GM12878 (cell line): ENCODE data around the gene ERVFRD-1. TPM values are rescaled to one million over a fixed set of nuclear protein-coding genes. Genes with fewer than 3 reads are reported as not detected.

Source experiments
- ATAC-seq: fragments of 200-7000 bp; cut with Tn5 transposase; 3 replicates; pipeline ENCODE4 v1.9.1; 2020; ENCODE audit warnings: mild to moderate bottlenecking, moderate library complexity
- BruUV-seq: library from RNA; stranded (reverse); fragments of 400-500 nt; replicated peaks from 2 replicates; lab custom pipeline; 2021; lab: Mats Ljungman, UMichigan
- CTCF ChIA-PET: fragments of 300-600 bp; sonication (Branson Sonifier 250); formaldehyde crosslinking; extraction: SDS; loops from one replicate; lab custom pipeline; 2021; ENCODE audit warnings: inconsistent platforms; lab: Yijun Ruan, JAX
- POLR2A ChIA-PET: fragments of 350-600 bp; formaldehyde crosslinking; extraction: SDS; loops from one replicate; lab custom pipeline; 2021; ENCODE audit warnings: inconsistent platforms; lab: Charles Lee
- RAD21 ChIA-PET: fragments of 300-600 bp; sonication (Branson Sonifier 250); formaldehyde crosslinking; loops from one replicate; lab custom pipeline; 2023; ENCODE audit warnings: antibody characterized with exemption; ENCODE audit not compliant: unreplicated experiment; lab: Charles Lee
- SMC1A ChIA-PET: fragments of 300-600 bp; sonication (Branson Sonifier 250); formaldehyde crosslinking; loops from one replicate; lab custom pipeline; 2023; ENCODE audit not compliant: unreplicated experiment, uncharacterized antibody; lab: Charles Lee
- DNase-seq: peaks from one replicate; pipeline ENCODE4 v3.0.0-alpha.2; 2011; ENCODE audit warnings: low read depth, low spot score
- FAIRE-seq: peaks from 3 replicates; lab custom pipeline; 2011; peaks lifted over from hg19 to GRCh38; lab: Jason Lieb, UNC
- H2AFZ ChIP-seq: 2 replicates; pipeline ENCODE4 v1.6.0; 2011; ENCODE audit warnings: low read depth, low read length, control low read depth; ENCODE audit not compliant: control insufficient read depth
- H3K27ac ChIP-seq: 2 replicates; pipeline ENCODE4 v1.5.1; 2011; ENCODE audit warnings: control low read depth; ENCODE audit not compliant: control insufficient read depth, insufficient read depth
- H3K27me3 ChIP-seq, 2 experiments: replicated peaks in 1 of 2; 2 replicates each; pipeline versions ENCODE4 v1.6.0 to v1.6.1; 2011; ENCODE audit warnings: low read length in 1 of 2; ENCODE audit not compliant: control insufficient read depth in 2 of 2, insufficient read depth in 2 of 2
- H3K36me3 ChIP-seq, 2 experiments: 2 replicates each; pipeline ENCODE4 v1.5.1; 2011; ENCODE audit warnings: low read length in 1 of 2; ENCODE audit not compliant: control insufficient read depth in 2 of 2, insufficient read depth in 2 of 2
- H3K4me1 ChIP-seq: 2 replicates; pipeline ENCODE4 v1.6.1; 2011; ENCODE audit warnings: mild to moderate bottlenecking, low read length, moderate library complexity, mixed read lengths; ENCODE audit not compliant: control insufficient read depth, insufficient read depth
- H3K4me2 ChIP-seq: 2 replicates; pipeline ENCODE4 v1.6.0; 2011; ENCODE audit warnings: control low read depth; ENCODE audit not compliant: control insufficient read depth, insufficient read depth
- H3K4me3 ChIP-seq: fragments of 200-600 bp; sonication (generic); 2 replicates; pipeline ENCODE4 v1.5.1; 2016
- H3K79me2 ChIP-seq: 2 replicates; pipeline ENCODE4 v1.6.0; 2011; ENCODE audit warnings: low read length; ENCODE audit not compliant: control insufficient read depth, insufficient read depth
- H3K9ac ChIP-seq: 2 replicates; pipeline ENCODE4 v1.8.0; 2011; ENCODE audit warnings: low read length, control low read depth, mixed read lengths; ENCODE audit not compliant: control insufficient read depth, insufficient read depth
- H3K9me3 ChIP-seq: replicated peaks from 3 replicates; pipeline ENCODE4 v1.5.1; 2011; ENCODE audit warnings: mild to moderate bottlenecking, low read length; ENCODE audit not compliant: control insufficient read depth, insufficient read depth
- H4K20me1 ChIP-seq: 2 replicates; pipeline ENCODE4 v1.6.0; 2011; ENCODE audit not compliant: control insufficient read depth, insufficient read depth
- HDGF ChIP-seq: fragments of 450-650 bp; IDR thresholded peaks from 2 replicates; pipeline ENCODE4 v1.6.1; 2016; ENCODE audit warnings: antibody characterized with exemption
- IRF5 ChIP-seq: fragments of 450-650 bp; IDR thresholded peaks from 2 replicates; pipeline ENCODE4 v1.6.1; 2017; ENCODE audit warnings: borderline replicate concordance
- LARP7 ChIP-seq: fragments of 450-650 bp; IDR thresholded peaks from 2 replicates; pipeline ENCODE4 v1.6.1; 2017; ENCODE audit warnings: mild to moderate bottlenecking
- MAX ChIP-seq: IDR thresholded peaks from 2 replicates; pipeline ENCODE4 v1.6.1; 2012; ENCODE audit warnings: low read depth, low read length, improper control_type of control experiment
- MXI1 ChIP-seq: fragments of 150-350 bp; IDR thresholded peaks from 2 replicates; pipeline ENCODE4 v1.6.1; 2011; ENCODE audit warnings: low read depth, mild to moderate bottlenecking, inconsistent platforms, low read length, improper control_type of control experiment
- TCF12 ChIP-seq: IDR thresholded peaks from 2 replicates; pipeline ENCODE4 v1.6.1; 2011; ENCODE audit warnings: low read depth, mild to moderate bottlenecking, low read length
- USF2 ChIP-seq: IDR thresholded peaks from 2 replicates; pipeline ENCODE4 v1.6.1; 2011; ENCODE audit warnings: low read depth, low read length, improper control_type of control experiment, borderline replicate concordance
- in situ Hi-C: fragments of 300-500 bp; cut with MboI; formaldehyde crosslinking; loops from 9 replicates; pipeline ENCODE4 v1.14.3; 2018; ENCODE audit warnings: mixed read lengths
- intact Hi-C: fragments of 100-400 bp; cut with micrococcal nuclease; formaldehyde crosslinking; loops from one replicate; pipeline ENCODE4 v1.14.2; 2022; ENCODE audit not compliant: unreplicated experiment
- polyA plus RNA-seq, 11 experiments: library from polyadenylated mRNA; depleted of rRNA in 4 of 11; unstranded in 6 of 11; stranded (reverse) in 5 of 11; fragments of >200 nt; fragmentation: Nextera tagmentation in 4 of 11; fragmentation: Illumina TruSeq in 1 of 11; extraction: Ambion mirVana in 4 of 11; extraction: Trizol in 1 of 11; gene quantifications; 1 replicate in 1 of 11; 2 replicates in 10 of 11; pipeline versions ENCODE4 v1.2.1 to v1.2.3, GENCODE V29; 2011 to 2016; ENCODE audit warnings: inconsistent platforms in 2 of 11, missing spikeins in 2 of 11, low read depth in 1 of 11
- total RNA-seq, 4 experiments: library from RNA; depleted of rRNA in 3 of 4; stranded (reverse); fragments of >200 nt in 3 of 4; fragmentation: Illumina TruSeq in 1 of 4; extraction: Trizol in 1 of 4; gene quantifications; 2 replicates each; pipeline versions ENCODE4 v1.2.1 to v1.2.3, GENCODE V29; 2013 to 2021
- TF ChIP-seq, protein P1 (sequence below), 3 experiments: IDR thresholded peaks in 2 of 3; conservative IDR thresholded peaks in 1 of 3; 2 replicates each; pipeline ENCODE4 v1.5.1; 2011; ENCODE audit warnings: low read depth in 3 of 3, low read length in 3 of 3, mild to moderate bottlenecking in 3 of 3, control low read depth in 2 of 3, moderate library complexity in 2 of 3, inconsistent platforms in 1 of 3, mixed read lengths in 1 of 3; ENCODE audit not compliant: control insufficient read depth in 2 of 3, insufficient read depth in 1 of 3; ENCODE audit errors: extremely low read depth in 1 of 3
- TF ChIP-seq, protein P2 (sequence below): fragments of 150-350 bp; IDR thresholded peaks from 2 replicates; pipeline ENCODE4 v1.6.1; 2016; ENCODE audit warnings: low read depth, low read length

ERVFRD-1 gene
- total and polyA plus RNA-seq, 10 of the 15 experiments (the other 5 are each of a cell fraction or from before 2014, with no cell fraction given) = 0.03 to 0.11 (median 0.07) TPM; not detected in 7

DNA sequence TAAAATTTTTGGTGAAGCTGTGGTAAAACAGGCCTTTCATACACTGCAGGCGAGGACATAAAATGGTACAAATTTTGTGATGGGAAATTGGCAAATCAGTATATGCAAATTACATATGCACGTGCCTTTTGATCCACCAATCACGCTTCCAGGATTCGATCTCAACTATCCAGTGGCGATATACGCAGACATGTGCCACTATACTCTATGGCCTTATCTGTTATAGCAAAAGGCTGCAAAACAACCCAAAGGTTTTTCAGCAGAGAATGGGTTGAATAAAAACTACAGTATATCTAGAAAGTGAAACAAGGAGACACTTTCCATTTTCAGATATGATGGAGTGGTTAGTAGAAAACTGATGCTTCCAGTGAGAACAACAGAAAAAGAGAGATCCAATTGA lies 41.9 kb upstream of the ERVFRD-1 start (continued):
- no peak for TF ChIP-seq USF2
- no peak for TF ChIP-seq MAX
- no peak for TF ChIP-seq LARP7
- TF ChIP-seq HDGF = no peak
- TF ChIP-seq, protein P1, sequence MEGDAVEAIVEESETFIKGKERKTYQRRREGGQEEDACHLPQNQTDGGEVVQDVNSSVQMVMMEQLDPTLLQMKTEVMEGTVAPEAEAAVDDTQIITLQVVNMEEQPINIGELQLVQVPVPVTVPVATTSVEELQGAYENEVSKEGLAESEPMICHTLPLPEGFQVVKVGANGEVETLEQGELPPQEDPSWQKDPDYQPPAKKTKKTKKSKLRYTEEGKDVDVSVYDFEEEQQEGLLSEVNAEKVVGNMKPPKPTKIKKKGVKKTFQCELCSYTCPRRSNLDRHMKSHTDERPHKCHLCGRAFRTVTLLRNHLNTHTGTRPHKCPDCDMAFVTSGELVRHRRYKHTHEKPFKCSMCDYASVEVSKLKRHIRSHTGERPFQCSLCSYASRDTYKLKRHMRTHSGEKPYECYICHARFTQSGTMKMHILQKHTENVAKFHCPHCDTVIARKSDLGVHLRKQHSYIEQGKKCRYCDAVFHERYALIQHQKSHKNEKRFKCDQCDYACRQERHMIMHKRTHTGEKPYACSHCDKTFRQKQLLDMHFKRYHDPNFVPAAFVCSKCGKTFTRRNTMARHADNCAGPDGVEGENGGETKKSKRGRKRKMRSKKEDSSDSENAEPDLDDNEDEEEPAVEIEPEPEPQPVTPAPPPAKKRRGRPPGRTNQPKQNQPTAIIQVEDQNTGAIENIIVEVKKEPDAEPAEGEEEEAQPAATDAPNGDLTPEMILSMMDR (IDR thresholded peaks at IDR 0.05 in 2 of 3, conservative IDR thresholded peaks at IDR 0.05 in 1 of 3; ENCODE audit: control insufficient read depth in 2 of 3, extremely low read depth in 1 of 3, insufficient read depth in 1 of 3, low read depth in 3 of 3, low read length in 3 of 3) = no peak
- TF ChIP-seq MXI1 = no peak

- intact Hi-C loops = no loop called here
- RAD21 ChIA-PET = interaction anchor here (1.7 to 2.3 kb wide), 2 partner anchors 306 to 343 kb away, joined by 4 to 25 read pairs; no protein-coding TSS in a partner anchor
- Histone ChIP-seq H2AFZ (no peak overlapping the region), H3K27ac (no peak overlapping the region), H3K79me2 (no peaks in the 10 kb centered on the region), H3K27me3 (no peaks in the 10 kb centered on the region), H3K36me3 (no peaks in the 10 kb centered on the region), H3K4me2 (no peak overlapping the region), H3K9me3 (no peaks in the 10 kb centered on the region), H3K4me3 (no peak overlapping the region), H3K4me1 (no peaks in the 10 kb centered on the region), H4K20me1 (no peaks in the 10 kb centered on the region), H3K9ac (no peak overlapping the region)
- CTCF ChIA-PET = interaction anchor here (1.8 to 7.0 kb wide), 4 partner anchors 8 to 423 kb away, joined by 4 to 59 read pairs (median 22); no protein-coding TSS in a partner anchor
- in situ Hi-C loops = no loop called here
- POLR2A ChIA-PET = interaction anchor here (1.5 kb wide), 1 partner anchor 423 kb away, joined by 3 read pairs; no protein-coding TSS in a partner anchor
- no TSS peak for BruUV-seq
- FAIRE-seq = no peak
- no peak for DNase-seq
- SMC1A ChIA-PET = interaction anchor here (0.9 to 14.1 kb wide), 4 partner anchors 14 to 343 kb away, joined by 3 to 208 read pairs (median 3); no protein-coding TSS in a partner anchor
- no peak for ATAC-seq
- TF ChIP-seq TCF12 (no peak), IRF5 (no peak)
- TF ChIP-seq, protein P2, sequence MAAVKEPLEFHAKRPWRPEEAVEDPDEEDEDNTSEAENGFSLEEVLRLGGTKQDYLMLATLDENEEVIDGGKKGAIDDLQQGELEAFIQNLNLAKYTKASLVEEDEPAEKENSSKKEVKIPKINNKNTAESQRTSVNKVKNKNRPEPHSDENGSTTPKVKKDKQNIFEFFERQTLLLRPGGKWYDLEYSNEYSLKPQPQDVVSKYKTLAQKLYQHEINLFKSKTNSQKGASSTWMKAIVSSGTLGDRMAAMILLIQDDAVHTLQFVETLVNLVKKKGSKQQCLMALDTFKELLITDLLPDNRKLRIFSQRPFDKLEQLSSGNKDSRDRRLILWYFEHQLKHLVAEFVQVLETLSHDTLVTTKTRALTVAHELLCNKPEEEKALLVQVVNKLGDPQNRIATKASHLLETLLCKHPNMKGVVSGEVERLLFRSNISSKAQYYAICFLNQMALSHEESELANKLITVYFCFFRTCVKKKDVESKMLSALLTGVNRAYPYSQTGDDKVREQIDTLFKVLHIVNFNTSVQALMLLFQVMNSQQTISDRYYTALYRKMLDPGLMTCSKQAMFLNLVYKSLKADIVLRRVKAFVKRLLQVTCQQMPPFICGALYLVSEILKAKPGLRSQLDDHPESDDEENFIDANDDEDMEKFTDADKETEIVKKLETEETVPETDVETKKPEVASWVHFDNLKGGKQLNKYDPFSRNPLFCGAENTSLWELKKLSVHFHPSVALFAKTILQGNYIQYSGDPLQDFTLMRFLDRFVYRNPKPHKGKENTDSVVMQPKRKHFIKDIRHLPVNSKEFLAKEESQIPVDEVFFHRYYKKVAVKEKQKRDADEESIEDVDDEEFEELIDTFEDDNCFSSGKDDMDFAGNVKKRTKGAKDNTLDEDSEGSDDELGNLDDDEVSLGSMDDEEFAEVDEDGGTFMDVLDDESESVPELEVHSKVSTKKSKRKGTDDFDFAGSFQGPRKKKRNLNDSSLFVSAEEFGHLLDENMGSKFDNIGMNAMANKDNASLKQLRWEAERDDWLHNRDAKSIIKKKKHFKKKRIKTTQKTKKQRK = no peak
These were observed 41.1 kb upstream of the ERVFRD-1 start for GRCh38 chr6:11152581-11152980.
